Measurements from ENCODE around the gene TCEANC2. TPM values are rescaled to one million over a fixed set of nuclear protein-coding genes. Genes with fewer than 3 reads are reported as not detected.

The TCEANC2 gene
- total RNA-seq, 1 donor from 2014 or later: 8.1 TPM

DNA sequence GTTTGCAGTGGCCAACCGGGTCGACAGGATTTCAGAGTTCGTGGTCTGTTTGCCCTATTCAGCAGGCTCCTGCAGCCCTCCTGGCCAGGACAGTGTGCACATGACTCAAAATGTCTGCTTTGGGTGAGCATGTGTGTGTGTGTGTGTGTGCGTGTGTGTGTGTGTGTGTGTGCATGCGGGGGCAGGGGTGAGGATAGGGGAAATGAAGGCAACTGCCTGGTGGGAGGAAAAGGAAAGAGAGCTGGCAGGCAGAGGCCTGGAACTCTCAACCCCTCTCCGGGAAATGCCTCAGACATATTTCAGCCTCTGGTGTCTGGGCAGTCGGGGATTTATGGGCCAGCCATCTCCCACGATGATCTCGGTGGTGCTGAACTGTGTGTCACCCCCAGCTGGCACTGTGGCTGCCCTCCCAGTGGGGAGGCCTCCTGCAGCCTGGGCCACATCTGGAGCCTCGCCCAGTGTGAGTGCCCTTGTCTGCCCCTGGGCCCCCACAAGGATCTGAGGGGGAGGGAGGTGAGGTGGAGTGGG lies 84.2 kb downstream of the TCEANC2 start:
- TF ChIP-seq, protein P1, sequence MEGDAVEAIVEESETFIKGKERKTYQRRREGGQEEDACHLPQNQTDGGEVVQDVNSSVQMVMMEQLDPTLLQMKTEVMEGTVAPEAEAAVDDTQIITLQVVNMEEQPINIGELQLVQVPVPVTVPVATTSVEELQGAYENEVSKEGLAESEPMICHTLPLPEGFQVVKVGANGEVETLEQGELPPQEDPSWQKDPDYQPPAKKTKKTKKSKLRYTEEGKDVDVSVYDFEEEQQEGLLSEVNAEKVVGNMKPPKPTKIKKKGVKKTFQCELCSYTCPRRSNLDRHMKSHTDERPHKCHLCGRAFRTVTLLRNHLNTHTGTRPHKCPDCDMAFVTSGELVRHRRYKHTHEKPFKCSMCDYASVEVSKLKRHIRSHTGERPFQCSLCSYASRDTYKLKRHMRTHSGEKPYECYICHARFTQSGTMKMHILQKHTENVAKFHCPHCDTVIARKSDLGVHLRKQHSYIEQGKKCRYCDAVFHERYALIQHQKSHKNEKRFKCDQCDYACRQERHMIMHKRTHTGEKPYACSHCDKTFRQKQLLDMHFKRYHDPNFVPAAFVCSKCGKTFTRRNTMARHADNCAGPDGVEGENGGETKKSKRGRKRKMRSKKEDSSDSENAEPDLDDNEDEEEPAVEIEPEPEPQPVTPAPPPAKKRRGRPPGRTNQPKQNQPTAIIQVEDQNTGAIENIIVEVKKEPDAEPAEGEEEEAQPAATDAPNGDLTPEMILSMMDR (IDR thresholded peaks at IDR 0.05): no peak
- Mint-ChIP-seq H3K27me3 (no peaks in the 10 kb centered on the region), H3K4me1 (no peaks in the 10 kb centered on the region), H3K27ac (no peak overlapping the region), H3K4me3 (no peak overlapping the region), H3K9me3 (no peaks in the 10 kb centered on the region), H3K36me3 (ENCODE audit: low read depth) (no peaks in the 10 kb centered on the region)
- CTCF ChIA-PET: no interaction called here
- no peak for DNase-seq
- intact Hi-C loops (cut with micrococcal nuclease): no loop called here
- no peak for ATAC-seq (ENCODE audit: low read depth)
- POLR2A ChIA-PET: no interaction called here

DNA sequence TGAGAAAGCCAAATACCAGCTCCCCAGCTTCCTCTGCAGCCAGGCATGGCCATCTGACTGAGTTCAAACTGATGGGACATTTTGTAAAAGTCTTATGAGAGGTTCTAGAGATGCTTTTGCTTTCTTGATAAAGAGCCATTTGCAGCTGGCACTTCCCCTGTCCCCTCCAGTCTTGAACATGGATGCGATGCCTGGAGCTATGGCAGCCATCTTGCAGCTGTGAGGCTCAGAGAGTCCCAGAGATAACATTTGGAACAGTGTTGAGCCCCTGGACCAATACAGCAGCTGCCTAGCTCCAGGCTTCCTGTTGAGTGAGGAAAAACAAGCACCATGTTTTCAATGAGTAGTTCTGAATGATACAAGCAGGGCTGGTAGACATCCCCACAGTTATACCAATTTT lies 85.6 kb downstream of the TCEANC2 start:
- Mint-ChIP-seq H3K9me3 (no peaks in the 10 kb centered on the region), H3K27me3 (no peaks in the 10 kb centered on the region), H3K4me1 (no peaks in the 10 kb centered on the region), H3K27ac (no peak overlapping the region), H3K36me3 (ENCODE audit: low read depth) (no peaks in the 10 kb centered on the region), H3K4me3 (no peak overlapping the region)
- TF ChIP-seq, protein P1 (IDR thresholded peaks at IDR 0.05): no peak
- intact Hi-C loops (cut with micrococcal nuclease): no loop called here
- CTCF ChIA-PET: no interaction called here
- ATAC-seq (ENCODE audit: low read depth): no peak
- no peak for DNase-seq
- POLR2A ChIA-PET: no interaction called here

DNA sequence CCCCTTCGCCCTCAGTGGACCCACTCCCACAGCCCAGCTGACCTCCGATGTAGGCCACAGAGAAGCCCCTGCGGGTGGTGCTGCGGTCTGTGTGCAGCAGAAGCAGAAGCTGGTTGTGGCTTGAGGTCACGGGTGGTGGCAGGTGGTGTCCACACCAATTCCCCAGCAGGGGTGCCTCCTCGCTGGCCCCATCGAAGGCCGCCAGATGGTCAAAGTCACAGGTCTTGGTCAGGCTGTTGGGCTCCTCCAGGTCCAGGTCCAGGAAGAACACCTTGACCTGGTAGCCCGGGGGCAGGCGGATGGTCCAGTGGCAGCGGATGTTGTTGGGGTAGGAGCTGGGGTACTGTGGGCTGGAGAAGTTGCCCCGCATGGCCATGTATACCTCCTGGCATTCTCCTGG lies 86.3 kb downstream of the TCEANC2 start:
- CTCF ChIA-PET: no interaction called here
- no peaks in the 10 kb centered on the region for H3K36me3 Mint-ChIP-seq (ENCODE audit: low read depth)
- H3K4me1 Mint-ChIP-seq: no peaks in the 10 kb centered on the region
- intact Hi-C loops (cut with micrococcal nuclease): no loop called here
- no peaks in the 10 kb centered on the region for H3K9me3 Mint-ChIP-seq
- TF ChIP-seq, protein P1 (IDR thresholded peaks at IDR 0.05): no peak
- no peak for DNase-seq
- no peak for ATAC-seq (ENCODE audit: low read depth)
- H3K27ac Mint-ChIP-seq: no peak overlapping the region
- no peaks in the 10 kb centered on the region for H3K27me3 Mint-ChIP-seq
- H3K4me3 Mint-ChIP-seq: no peak overlapping the region
- POLR2A ChIA-PET: no interaction called here

DNA sequence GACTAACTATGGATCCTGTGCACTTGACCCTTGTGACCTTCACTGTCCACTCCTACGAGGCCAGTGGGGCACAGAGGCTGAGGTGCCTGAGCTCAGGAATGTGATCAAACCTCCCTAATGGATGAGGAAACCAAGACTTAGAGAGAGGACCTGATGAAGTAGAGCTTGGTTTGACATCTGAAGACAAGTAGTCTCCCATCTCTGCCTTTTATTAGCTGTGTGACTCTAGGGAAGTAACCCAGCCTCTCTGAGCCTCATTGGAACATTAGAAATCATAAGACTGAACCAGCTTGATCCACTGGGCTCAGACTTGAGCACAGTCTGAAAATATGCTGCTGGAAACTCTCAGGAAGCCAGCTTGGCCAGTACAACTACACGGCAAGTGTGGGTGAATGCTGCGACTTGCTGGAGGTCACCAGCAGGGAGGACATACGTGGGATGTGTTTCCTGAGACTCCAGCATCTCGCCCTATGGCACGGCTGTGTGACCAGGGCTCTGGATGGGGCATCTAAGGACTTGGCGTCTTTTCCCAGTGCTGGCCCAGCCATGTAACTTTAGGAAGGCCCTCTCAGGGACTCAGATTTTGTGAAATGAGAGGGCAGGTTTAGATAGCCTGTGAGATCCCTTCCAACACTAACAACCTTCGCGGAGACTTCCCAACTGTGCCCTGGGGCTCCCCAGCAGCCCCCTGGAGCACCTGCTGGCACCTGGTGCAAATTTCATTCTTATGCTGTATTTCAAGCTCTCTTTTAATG lies 88.9 kb downstream of the TCEANC2 start:
- TF ChIP-seq, protein P1 (IDR thresholded peaks at IDR 0.05): no peak
- no peak overlapping the region for H3K27ac Mint-ChIP-seq
- intact Hi-C loops (cut with micrococcal nuclease): no loop called here
- no peak overlapping the region for H3K4me3 Mint-ChIP-seq
- no peaks in the 10 kb centered on the region for H3K36me3 Mint-ChIP-seq (ENCODE audit: low read depth)
- no peaks in the 10 kb centered on the region for H3K27me3 Mint-ChIP-seq
- DNase-seq (no peak), ATAC-seq (ENCODE audit: low read depth) (no peak)
- no peaks in the 10 kb centered on the region for H3K9me3 Mint-ChIP-seq
- POLR2A ChIA-PET: no interaction called here
- no peaks in the 10 kb centered on the region for H3K4me1 Mint-ChIP-seq
- CTCF ChIA-PET: no interaction called here

DNA sequence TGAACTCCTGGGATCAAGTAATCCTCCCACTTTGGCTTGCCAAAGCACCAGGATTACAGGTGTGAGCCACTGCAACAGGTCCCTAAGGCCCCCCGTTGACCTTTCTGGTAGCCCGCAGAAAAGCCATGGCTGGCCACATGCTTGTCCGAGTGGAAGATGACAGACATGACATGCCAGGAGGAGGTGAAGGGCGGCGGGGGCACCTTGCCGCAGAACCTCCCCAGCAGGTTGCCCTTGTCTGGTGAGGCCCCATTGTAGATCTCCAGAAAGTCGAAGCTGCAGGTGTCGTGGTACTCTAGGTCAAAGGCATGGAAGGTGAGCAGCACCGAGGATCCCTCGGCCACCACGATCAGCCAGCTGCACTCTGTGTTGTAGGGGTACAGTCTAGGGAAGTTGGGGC lies 91.0 kb downstream of the TCEANC2 start:
- Mint-ChIP-seq H3K4me1 (no peaks in the 10 kb centered on the region), H3K27ac (no peak overlapping the region), H3K4me3 (no peak overlapping the region), H3K36me3 (ENCODE audit: low read depth) (no peaks in the 10 kb centered on the region), H3K9me3 (no peaks in the 10 kb centered on the region), H3K27me3 (no peaks in the 10 kb centered on the region)
- POLR2A ChIA-PET: no interaction called here
- no peak for DNase-seq
- TF ChIP-seq, protein P1 (IDR thresholded peaks at IDR 0.05): no peak
- intact Hi-C loops (cut with micrococcal nuclease): no loop called here
- ATAC-seq (ENCODE audit: low read depth): no peak
- CTCF ChIA-PET: no interaction called here

Data from activated B cell treated with CpG ODN at 0.5 μM for 24 hours (primary cell).